Common myeloid progenitor, CD34-positive (primary cell): ENCODE measurements around the gene POLR1G.

Experiments
- CTCF ChIA-PET: fragments of 350-600 bp; sonication (Branson Sonifier 250); formaldehyde crosslinking; loops from one replicate; lab custom pipeline; 2021; ENCODE audit warnings: antibody characterized with exemption; lab: Charles Lee
- POLR2A ChIA-PET: fragments of 350-600 bp; sonication (Branson Sonifier 250); formaldehyde crosslinking; loops from one replicate; lab custom pipeline; 2021; ENCODE audit warnings: antibody characterized with exemption; lab: Charles Lee
- DNase-seq, 3 donors: peaks; one replicate each; pipeline versions ENCODE4 v3.0.0 to v3.0.0-alpha.2; 2013
- H3K27ac ChIP-seq, 2 experiments: 1 replicate in 1 of 2; 2 replicates in 1 of 2; pipeline ENCODE4 v1.7.0; 2013; ENCODE audit warnings: inconsistent platforms in 2 of 2, low read length in 2 of 2, mild to moderate bottlenecking in 2 of 2, low read depth in 1 of 2, moderate library complexity in 1 of 2; ENCODE audit not compliant: severe bottlenecking in 2 of 2, insufficient read depth in 1 of 2, poor library complexity in 1 of 2
- H3K27me3 ChIP-seq, 5 experiments: replicated peaks in 2 of 5; 1 replicate in 3 of 5; 2 replicates in 2 of 5; pipeline versions ENCODE4 v1.6.1 to v1.7.0; 2013; ENCODE audit warnings: low read length in 4 of 5, mild to moderate bottlenecking in 2 of 5, moderate library complexity in 2 of 5, inconsistent platforms in 1 of 5; ENCODE audit not compliant: insufficient read depth in 5 of 5, control insufficient read depth in 4 of 5
- H3K36me3 ChIP-seq, 4 experiments: 1 replicate in 2 of 4; 2 replicates in 2 of 4; pipeline versions ENCODE4 v1.6.1 to v1.7.0; 2013; ENCODE audit warnings: low read length in 3 of 4, control low read depth in 1 of 4, mild to moderate bottlenecking in 1 of 4; ENCODE audit not compliant: control insufficient read depth in 4 of 4, insufficient read depth in 4 of 4
- H3K4me1 ChIP-seq, 4 experiments: 1 replicate in 3 of 4; 2 replicates in 1 of 4; pipeline versions ENCODE4 v1.6.1 to v1.7.1; 2013; ENCODE audit warnings: low read length in 3 of 4, mild to moderate bottlenecking in 3 of 4, control low read depth in 1 of 4, inconsistent platforms in 1 of 4, moderate library complexity in 1 of 4; ENCODE audit not compliant: control insufficient read depth in 4 of 4, insufficient read depth in 4 of 4; ENCODE audit errors: control extremely low read depth in 1 of 4
- H3K4me3 ChIP-seq, 7 experiments: 1 replicate in 4 of 7; 2 replicates in 3 of 7; pipeline versions ENCODE4 v1.5.1 to v1.7.0; 2013; ENCODE audit warnings: mild to moderate bottlenecking in 7 of 7, low read length in 6 of 7, moderate library complexity in 6 of 7, inconsistent platforms in 2 of 7, low read depth in 2 of 7, control low read depth in 1 of 7; ENCODE audit not compliant: insufficient read depth in 4 of 7, control insufficient read depth in 1 of 7; ENCODE audit errors: extremely low read depth in 1 of 7
- H3K9me3 ChIP-seq, 5 experiments: 1 replicate in 4 of 5; 2 replicates in 1 of 5; pipeline versions ENCODE4 v1.6.1 to v1.7.1; 2013; ENCODE audit warnings: low read length in 4 of 5, mild to moderate bottlenecking in 2 of 5, inconsistent platforms in 1 of 5, low read depth in 1 of 5, moderate library complexity in 1 of 5; ENCODE audit not compliant: control insufficient read depth in 4 of 5, insufficient read depth in 2 of 5; ENCODE audit errors: control extremely low read depth in 1 of 5
- WGBS: methylation state at CpG from one replicate; pipeline ENCODE4 v1.1.5; 2013; ENCODE audit not compliant: insufficient coverage; 5-methylcytosine and 5-hydroxymethylcytosine counted together

The POLR1G gene

DNA sequence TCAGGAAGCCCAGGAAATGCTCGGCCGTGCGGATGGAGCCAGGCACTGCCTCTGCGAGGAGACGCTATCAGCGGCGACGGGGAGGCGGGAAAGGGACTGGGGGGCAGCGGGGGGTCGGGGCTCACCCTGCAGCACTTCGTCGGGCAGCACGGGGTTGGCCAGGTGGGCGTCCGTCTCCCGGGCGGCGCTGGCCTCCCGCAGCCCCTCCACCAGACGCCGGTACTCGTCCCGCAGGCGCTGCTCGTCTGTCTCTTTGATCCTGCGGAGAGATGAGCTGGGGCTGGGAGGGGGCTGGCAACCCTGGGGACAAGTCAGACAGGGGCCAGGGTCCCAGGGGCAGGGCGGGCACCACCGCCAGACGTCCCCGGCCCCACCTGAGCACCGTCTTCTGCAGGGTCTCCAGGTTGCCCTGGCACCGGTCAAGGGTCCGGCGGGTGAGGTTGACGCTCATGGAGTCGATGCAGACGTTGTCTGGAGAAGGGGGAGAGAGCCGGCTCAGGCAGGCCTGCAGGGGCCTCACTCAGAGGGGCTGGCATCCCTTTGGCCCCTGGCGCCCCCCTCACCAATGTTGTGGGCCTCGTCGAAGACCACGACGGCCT lies 42.5 kb upstream of the POLR1G start:
- H3K4me1 ChIP-seq: no peaks in the 10 kb centered on the region
- POLR2A ChIA-PET: no interaction called here

GRCh38 chr19:45364696-45365095 lies 41.7 kb upstream of the POLR1G start:
- H3K9me3 ChIP-seq: no peaks in the 10 kb centered on the region
- 93% methylated on average over 11 of the region's 12 CpGs for WGBS
- ChIA-PET CTCF (no interaction called here), POLR2A (no interaction called here)
- no peak overlapping the region for H3K27ac ChIP-seq
- H3K27me3 ChIP-seq: no peaks in the 10 kb centered on the region
- H3K4me3 ChIP-seq: no peak overlapping the region
- H3K4me1 ChIP-seq: no peaks in the 10 kb centered on the region
- no peak for DNase-seq
- H3K36me3 ChIP-seq: peaks cover 6 to 39% (median 19%) of the 10 kb centered on the region in 4 experiments

More for the DNA sequence above, 42.5 kb upstream of the POLR1G start:
- WGBS: 98% methylated on average over 33 of the region's 44 CpGs
- H3K36me3 ChIP-seq: peaks cover 6 to 46% (median 22%) of the 10 kb centered on the region in 4 experiments
- no peak overlapping the region for H3K4me3 ChIP-seq
- no peaks in the 10 kb centered on the region for H3K9me3 ChIP-seq
- CTCF ChIA-PET: no interaction called here
- H3K27me3 ChIP-seq: no peaks in the 10 kb centered on the region
- no peak for DNase-seq
- H3K27ac ChIP-seq: no peak overlapping the region

GRCh38 chr19:45368127-45368526 lies 38.3 kb upstream of the POLR1G start:
- H3K4me3 ChIP-seq: no peak overlapping the region
- no peak for DNase-seq
- H3K36me3 ChIP-seq: peaks cover 2 to 20% (median 7%) of the 10 kb centered on the region in 4 experiments
- no peak overlapping the region for H3K27ac ChIP-seq
- POLR2A ChIA-PET: interaction anchor here (0.6 kb wide), 1 partner anchor 203 kb away, joined by 4 read pairs; no protein-coding TSS in a partner anchor
- H3K9me3 ChIP-seq: no peaks in the 10 kb centered on the region
- no peaks in the 10 kb centered on the region for H3K27me3 ChIP-seq
- 100% methylated on average over 4 of the region's 4 CpGs for WGBS
- CTCF ChIA-PET: interaction anchor here (1.0 to 1.5 kb wide), 2 partner anchors 10 to 13 kb away, joined by 3 to 4 read pairs; no protein-coding TSS in a partner anchor
- H3K4me1 ChIP-seq: peaks cover 0 to 10% (median 5%) of the 10 kb centered on the region in 4 experiments

DNA sequence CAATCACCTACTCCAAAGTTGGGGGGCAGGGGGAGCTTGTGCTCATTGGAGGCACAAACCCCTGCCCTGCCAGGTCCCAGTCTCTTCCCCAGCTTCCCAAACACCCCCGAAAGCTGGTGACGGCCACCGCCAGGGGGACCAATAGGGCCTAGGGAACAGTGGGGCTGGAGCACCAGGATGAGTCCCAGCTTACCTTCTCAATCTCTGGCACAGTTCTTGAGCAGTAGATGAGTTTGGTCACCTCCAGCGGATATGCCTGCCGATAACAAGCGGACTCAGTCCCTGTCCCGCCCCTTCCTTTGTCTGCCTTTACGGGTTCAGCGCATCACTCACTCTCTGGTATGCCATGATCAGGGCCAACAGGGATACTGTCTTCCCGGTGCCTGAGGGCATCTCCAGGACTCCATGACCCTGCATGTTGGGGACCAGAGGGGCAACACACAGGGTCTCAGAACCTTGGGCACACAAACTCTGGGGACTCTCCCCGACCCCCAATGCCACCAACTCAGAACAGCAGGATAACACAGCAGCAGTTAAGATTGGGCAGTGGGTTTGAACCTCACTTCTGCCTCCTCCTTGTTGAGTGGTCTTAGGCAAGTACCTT lies 37.6 kb upstream of the POLR1G start:
- H3K4me3 ChIP-seq: no peak overlapping the region
- POLR2A ChIA-PET: no interaction called here
- CTCF ChIA-PET: interaction anchor here (1.0 kb wide), 1 partner anchor 10 kb away, joined by 3 read pairs; no protein-coding TSS in a partner anchor

GRCh38 chr19:45370410-45371204 lies 35.8 kb upstream of the POLR1G start, which contains the start of gene ERCC2:
ERCC2 (minus strand) TSS chr19:45370573; CDS start chr19:45370540, 33 bp downstream.
- DNase-seq: peak; percentile 98 to 99 (median 98)
- ChIA-PET POLR2A (interaction anchor here (1.3 kb wide), 1 partner anchor 21 kb away, joined by 6 read pairs; no protein-coding TSS in a partner anchor), CTCF (interaction anchor here (1.0 to 4.5 kb wide), 2 partner anchors 25 to 31 kb away, joined by 3 to 17 read pairs; no protein-coding TSS in a partner anchor)
- Histone ChIP-seq H3K4me3 (peak within 1 kb of the TSS; percentile 53 to 90 (median 79)), H3K36me3 (peaks cover 0 to 4% (median under 1%) of the 10 kb centered on the region in 4 experiments), H3K9me3 (no peaks in the 10 kb centered on the region), H3K27me3 (no peaks in the 10 kb centered on the region), H3K27ac (peak within 1 kb of the TSS; percentile 55 to 83), H3K4me1 (peaks cover 0 to 10% (median 5%) of the 10 kb centered on the region in 4 experiments)
- 5% methylated on average over 52 of the region's 55 CpGs for WGBS

More for the DNA sequence above, 37.6 kb upstream of the POLR1G start:
- no peaks in the 10 kb centered on the region for H3K27me3 ChIP-seq
- DNase-seq: no peak
- H3K36me3 ChIP-seq: peaks cover 2 to 13% (median 3%) of the 10 kb centered on the region in 4 experiments
- WGBS: 98% methylated on average over 10 of the region's 11 CpGs
- no peaks in the 10 kb centered on the region for H3K9me3 ChIP-seq
- H3K4me1 ChIP-seq: peaks cover 0 to 10% (median 5%) of the 10 kb centered on the region in 4 experiments
- H3K27ac ChIP-seq: no peak overlapping the region

- H3K27ac ChIP-seq: no peak overlapping the region
- CTCF ChIA-PET: no interaction called here
- WGBS: 87% methylated on average over 10 of the region's 13 CpGs
These were observed 30.3 kb upstream of the POLR1G start for GRCh38 chr19:45376045-45376724.

More at GRCh38 chr19:45376045-45376724, 30.3 kb upstream of the POLR1G start:
- Histone ChIP-seq H3K36me3 (no peaks in the 10 kb centered on the region), H3K27me3 (peaks cover 0 to 3% (median 0%) of the 10 kb centered on the region in 5 experiments), H3K9me3 (no peaks in the 10 kb centered on the region), H3K4me3 (no peak overlapping the region), H3K4me1 (peaks cover 0 to 1% (median under 1%) of the 10 kb centered on the region in 4 experiments)
- POLR2A ChIA-PET: no interaction called here
- DNase-seq: no peak
